ENCODE measurements around the gene GALNT18.

Gene GALNT18

GRCh38 chr11:11289669-11290068 is 332.1 kb downstream of the GALNT18 start:
- no peak overlapping the region for H3K4me3 ChIP-seq (replicated peaks; ENCODE audit: insufficient read depth, low read length)
- TF ChIP-seq GABPA (IDR thresholded peaks at IDR 0.05; ENCODE audit: low read depth), result no peak
- TF ChIP-seq SPI1 (IDR thresholded peaks at IDR 0.05; ENCODE audit: borderline replicate concordance, low read depth), result no peak
- no peak for TF ChIP-seq POLR2AphosphoS5 (IDR thresholded peaks at IDR 0.05; ENCODE audit: low read depth)
- TF ChIP-seq CTCF (IDR thresholded peaks at IDR 0.05; ENCODE audit: insufficient read depth, low read length), result no peak
- TF ChIP-seq, protein P1, sequence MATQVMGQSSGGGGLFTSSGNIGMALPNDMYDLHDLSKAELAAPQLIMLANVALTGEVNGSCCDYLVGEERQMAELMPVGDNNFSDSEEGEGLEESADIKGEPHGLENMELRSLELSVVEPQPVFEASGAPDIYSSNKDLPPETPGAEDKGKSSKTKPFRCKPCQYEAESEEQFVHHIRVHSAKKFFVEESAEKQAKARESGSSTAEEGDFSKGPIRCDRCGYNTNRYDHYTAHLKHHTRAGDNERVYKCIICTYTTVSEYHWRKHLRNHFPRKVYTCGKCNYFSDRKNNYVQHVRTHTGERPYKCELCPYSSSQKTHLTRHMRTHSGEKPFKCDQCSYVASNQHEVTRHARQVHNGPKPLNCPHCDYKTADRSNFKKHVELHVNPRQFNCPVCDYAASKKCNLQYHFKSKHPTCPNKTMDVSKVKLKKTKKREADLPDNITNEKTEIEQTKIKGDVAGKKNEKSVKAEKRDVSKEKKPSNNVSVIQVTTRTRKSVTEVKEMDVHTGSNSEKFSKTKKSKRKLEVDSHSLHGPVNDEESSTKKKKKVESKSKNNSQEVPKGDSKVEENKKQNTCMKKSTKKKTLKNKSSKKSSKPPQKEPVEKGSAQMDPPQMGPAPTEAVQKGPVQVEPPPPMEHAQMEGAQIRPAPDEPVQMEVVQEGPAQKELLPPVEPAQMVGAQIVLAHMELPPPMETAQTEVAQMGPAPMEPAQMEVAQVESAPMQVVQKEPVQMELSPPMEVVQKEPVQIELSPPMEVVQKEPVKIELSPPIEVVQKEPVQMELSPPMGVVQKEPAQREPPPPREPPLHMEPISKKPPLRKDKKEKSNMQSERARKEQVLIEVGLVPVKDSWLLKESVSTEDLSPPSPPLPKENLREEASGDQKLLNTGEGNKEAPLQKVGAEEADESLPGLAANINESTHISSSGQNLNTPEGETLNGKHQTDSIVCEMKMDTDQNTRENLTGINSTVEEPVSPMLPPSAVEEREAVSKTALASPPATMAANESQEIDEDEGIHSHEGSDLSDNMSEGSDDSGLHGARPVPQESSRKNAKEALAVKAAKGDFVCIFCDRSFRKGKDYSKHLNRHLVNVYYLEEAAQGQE (IDR thresholded peaks at IDR 0.05; ENCODE audit: insufficient replicate concordance, low read depth), result no peak
- H3K27me3 ChIP-seq (ENCODE audit: insufficient read depth, poor library complexity, severe bottlenecking), result peaks cover 4% of the 10 kb centered on the region
- DNase-seq (ENCODE audit: low read depth in 1 of 2, low spot score in 1 of 2), result no peak
- H3K27ac ChIP-seq (replicated peaks), result no peak overlapping the region

DNA sequence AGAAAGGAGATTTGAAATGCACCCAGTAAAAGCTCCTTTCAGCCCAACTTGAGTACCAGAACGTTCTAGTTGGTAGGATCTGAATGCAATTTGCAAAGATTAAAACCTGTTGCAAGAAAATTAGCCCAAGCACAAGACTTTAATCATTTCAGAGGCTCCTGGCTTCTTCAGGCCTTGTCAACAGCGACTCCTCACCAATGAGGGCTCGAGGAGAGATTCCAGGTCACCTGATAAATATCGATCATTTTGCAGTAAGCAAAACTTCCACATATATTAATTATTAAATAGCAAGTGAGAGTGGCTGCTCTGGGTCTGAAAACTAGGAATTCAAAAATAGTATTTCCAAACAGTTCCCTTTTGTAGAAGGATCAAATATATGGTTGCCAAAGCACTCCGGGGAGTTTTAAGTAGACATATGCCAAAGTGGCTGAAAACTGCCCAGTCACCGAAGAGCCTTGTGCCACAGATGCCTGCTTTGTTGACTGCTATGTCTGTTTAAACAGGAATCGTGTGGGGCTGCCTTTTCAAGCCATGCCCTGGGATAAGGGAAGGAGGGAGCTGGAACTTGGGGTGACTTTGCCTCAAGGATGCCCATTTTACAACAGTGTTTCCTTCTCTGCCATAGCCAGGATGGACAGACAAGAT is 332.7 kb downstream of the GALNT18 start:
- TF ChIP-seq GABPA (IDR thresholded peaks at IDR 0.05; ENCODE audit: low read depth) (no peak), CTCF (IDR thresholded peaks at IDR 0.05; ENCODE audit: insufficient read depth, low read length) (no peak), SPI1 (IDR thresholded peaks at IDR 0.05; ENCODE audit: borderline replicate concordance, low read depth) (no peak), POLR2AphosphoS5 (IDR thresholded peaks at IDR 0.05; ENCODE audit: low read depth) (no peak)
- TF ChIP-seq, protein P1 (IDR thresholded peaks at IDR 0.05; ENCODE audit: insufficient replicate concordance, low read depth), result no peak
- Histone ChIP-seq H3K27me3 (ENCODE audit: insufficient read depth, poor library complexity, severe bottlenecking) (peaks cover 4% of the 10 kb centered on the region), H3K27ac (replicated peaks) (no peak overlapping the region), H3K4me3 (replicated peaks; ENCODE audit: insufficient read depth, low read length) (no peak overlapping the region)
- no peak for DNase-seq (ENCODE audit: low read depth in 1 of 2, low spot score in 1 of 2)

GRCh38 chr11:11284481-11284880 is 337.3 kb downstream of the GALNT18 start:
- TF ChIP-seq CTCF (IDR thresholded peaks at IDR 0.05; ENCODE audit: insufficient read depth, low read length) (no peak), POLR2AphosphoS5 (IDR thresholded peaks at IDR 0.05; ENCODE audit: low read depth) (no peak), GABPA (IDR thresholded peaks at IDR 0.05; ENCODE audit: low read depth) (no peak), SPI1 (IDR thresholded peaks at IDR 0.05; ENCODE audit: borderline replicate concordance, low read depth) (no peak)
- TF ChIP-seq, protein P1 (IDR thresholded peaks at IDR 0.05; ENCODE audit: insufficient replicate concordance, low read depth), result no peak
- Histone ChIP-seq H3K27ac (replicated peaks) (no peak overlapping the region), H3K27me3 (ENCODE audit: insufficient read depth, poor library complexity, severe bottlenecking) (peaks cover 4% of the 10 kb centered on the region), H3K4me3 (replicated peaks; ENCODE audit: insufficient read depth, low read length) (no peak overlapping the region)
- no peak for DNase-seq (ENCODE audit: low read depth in 1 of 2, low spot score in 1 of 2)
